ENCODE results near the gene GRAMD1B.

- TF ChIP-seq, protein P1, sequence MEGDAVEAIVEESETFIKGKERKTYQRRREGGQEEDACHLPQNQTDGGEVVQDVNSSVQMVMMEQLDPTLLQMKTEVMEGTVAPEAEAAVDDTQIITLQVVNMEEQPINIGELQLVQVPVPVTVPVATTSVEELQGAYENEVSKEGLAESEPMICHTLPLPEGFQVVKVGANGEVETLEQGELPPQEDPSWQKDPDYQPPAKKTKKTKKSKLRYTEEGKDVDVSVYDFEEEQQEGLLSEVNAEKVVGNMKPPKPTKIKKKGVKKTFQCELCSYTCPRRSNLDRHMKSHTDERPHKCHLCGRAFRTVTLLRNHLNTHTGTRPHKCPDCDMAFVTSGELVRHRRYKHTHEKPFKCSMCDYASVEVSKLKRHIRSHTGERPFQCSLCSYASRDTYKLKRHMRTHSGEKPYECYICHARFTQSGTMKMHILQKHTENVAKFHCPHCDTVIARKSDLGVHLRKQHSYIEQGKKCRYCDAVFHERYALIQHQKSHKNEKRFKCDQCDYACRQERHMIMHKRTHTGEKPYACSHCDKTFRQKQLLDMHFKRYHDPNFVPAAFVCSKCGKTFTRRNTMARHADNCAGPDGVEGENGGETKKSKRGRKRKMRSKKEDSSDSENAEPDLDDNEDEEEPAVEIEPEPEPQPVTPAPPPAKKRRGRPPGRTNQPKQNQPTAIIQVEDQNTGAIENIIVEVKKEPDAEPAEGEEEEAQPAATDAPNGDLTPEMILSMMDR (IDR thresholded peaks at IDR 0.05): no peak
- TF ChIP-seq POLR2A (IDR thresholded peaks at IDR 0.05) (no peak), POLR2AphosphoS5 (IDR thresholded peaks at IDR 0.05) (no peak)
These were observed 136.8 kb downstream of the GRAMD1B start for GRCh38 chr11:123566852-123567251.

Data from breast epithelium (tissue), 3 donors.